ENCODE measurements around the gene CCL13.

CCL13 gene

DNA sequence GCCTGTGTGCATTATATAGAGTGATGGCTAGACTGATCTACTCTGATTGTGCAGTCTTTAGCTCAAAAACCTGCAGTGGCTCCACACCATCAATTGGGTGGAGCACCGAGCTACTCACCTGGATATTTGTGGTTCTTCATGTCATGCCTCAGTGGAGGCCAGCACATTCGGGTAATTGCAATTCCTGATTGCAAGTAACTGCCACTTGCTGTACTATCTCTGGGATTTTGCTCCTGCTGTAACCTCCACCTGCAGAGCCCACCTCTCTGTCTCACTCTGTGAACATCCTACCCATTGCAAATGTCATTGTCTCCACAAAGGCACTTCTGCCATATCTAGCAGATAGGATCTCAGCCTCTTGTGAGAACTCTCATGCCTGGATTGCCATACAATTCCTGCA is 8.5 kb downstream of the CCL13 start:
- DNase-seq = no peak

- DNase-seq = no peak
Observed at GRCh38 chr17:34365340-34365739, 9.1 kb downstream of the CCL13 start.

DNA sequence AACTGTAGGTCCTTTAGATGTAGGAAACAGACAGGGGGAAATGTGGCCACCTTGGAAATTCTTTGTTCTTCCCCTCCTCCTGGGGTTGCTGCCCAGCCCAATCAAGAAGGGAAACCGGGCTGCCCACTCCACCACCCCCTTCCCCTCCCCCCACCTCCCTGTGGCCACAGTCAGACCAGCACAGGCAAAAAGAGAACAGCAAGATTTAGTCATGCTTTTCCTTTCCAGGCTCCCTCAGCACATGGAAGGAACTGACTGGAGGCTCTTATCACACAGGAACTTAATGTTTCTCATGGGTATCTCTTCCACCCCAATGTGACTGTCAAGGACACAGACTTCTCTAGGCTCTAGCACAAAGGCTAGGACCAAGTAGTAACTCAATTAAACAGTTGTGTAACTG is 9.7 kb downstream of the CCL13 start:
- DNase-seq = no peak

DNA sequence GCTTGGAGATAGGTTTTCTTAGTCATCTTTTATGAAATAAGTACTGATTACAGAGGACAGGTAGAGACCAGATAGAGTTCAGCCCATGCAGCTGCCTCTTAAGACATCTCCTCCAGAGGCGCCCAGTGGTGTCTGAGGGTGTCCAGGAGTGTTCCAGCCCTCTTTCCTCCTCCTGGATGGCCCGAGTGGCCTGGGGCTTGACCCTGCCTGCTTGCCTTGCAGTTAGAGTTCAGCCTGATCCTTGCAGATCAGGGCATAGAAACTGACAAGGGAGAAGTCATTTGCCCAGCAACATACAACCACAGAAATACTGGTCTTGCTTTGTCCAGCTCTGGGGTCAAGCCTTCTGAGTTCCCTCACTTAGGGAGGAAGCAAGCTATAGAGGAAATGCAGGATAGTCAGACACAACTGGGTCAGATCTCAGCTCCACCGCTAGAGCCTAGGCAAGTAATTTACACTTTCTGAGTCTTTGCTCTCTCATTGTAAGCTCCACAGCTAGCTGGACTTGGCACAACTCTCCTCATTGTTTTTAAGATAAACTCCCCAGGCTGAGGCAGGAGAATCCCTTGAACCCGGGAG is 10.3 kb downstream of the CCL13 start:
- no peak for DNase-seq

- DNase-seq = no peak
Observed at GRCh38 chr17:34367486-34368195, 11.4 kb downstream of the CCL13 start.

DNA sequence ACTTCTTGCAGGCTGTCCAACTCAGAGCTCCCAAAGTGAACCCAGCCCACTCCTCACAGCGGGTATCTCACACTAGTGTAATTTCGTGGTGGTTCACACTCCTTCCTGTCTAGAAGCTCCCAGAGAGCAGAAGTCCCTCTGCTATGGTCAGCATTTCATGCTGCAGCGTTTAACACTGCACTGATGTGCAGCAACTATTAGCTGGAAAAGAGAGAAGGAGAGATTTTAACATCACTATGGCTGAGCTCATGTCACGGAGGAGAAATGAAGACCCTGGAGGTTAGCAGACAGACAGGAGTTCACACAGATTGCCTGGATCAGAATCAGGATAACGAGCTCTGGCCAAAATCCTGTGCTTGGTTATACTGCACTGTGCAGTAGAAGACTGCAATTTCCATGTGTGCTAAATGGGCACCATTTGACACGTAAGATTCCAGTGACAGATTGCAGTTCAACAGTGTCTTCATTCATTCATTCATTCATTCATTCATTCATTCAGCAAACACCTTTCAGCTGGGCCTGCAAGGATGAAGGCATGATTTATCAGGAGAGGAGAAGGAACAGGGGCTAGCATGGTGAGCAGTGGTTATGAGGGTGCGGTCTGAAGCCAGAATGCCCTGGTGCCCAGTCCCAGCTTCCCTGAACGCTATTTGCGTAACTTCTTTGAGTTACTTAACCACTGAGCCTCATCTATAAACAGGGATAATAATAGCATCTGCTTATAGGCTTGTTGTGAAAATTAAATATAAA is 12.1 kb downstream of the CCL13 start:
- no peak for DNase-seq

DNA sequence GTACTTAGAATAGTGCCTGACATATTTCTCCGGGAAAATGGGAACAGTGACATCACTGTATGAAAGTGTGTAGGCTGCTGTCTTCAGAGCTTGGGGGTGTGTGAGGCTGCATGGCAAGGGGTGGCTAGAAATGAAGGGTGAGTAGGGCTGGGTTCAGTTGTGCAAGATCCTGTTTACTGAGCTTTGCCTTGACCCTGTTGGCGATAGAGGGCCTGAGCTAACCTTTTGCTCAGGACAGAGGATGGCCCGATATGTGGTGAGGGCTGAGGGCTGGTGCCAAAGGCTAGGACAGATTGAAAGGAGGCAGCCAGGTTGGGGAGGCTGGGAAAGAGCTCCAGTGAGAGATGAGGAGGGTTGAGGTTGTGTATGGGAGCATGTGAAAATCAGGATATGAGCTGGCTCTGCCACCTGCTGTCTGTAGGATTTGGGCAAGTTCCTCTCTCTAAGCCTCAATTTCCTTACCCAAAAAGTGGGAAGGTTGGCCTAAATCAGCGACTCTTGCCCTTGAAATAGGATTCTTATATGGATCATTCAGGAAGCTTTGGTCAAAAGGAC is 12.7 kb downstream of the CCL13 start:
- no peak for DNase-seq

DNA sequence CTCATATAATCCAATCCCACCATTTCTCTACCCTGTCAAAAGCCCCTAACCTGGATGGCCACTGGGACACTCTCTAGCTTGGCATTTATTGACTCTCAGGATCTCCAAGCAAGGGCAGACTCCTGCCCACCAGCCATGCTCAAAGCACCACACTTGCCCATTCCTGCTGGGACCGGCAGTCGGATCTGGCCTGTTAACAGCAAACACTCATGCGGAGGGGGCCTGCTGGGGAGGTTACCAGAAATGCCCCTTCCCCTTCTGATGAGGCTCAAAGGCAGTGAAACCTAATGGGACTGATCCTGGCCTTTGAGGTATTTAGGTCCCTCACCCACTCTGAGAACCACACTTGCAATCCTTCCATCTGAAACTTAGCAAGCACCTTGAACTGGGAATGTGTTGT is 13.3 kb downstream of the CCL13 start:
- no peak for DNase-seq

DNA sequence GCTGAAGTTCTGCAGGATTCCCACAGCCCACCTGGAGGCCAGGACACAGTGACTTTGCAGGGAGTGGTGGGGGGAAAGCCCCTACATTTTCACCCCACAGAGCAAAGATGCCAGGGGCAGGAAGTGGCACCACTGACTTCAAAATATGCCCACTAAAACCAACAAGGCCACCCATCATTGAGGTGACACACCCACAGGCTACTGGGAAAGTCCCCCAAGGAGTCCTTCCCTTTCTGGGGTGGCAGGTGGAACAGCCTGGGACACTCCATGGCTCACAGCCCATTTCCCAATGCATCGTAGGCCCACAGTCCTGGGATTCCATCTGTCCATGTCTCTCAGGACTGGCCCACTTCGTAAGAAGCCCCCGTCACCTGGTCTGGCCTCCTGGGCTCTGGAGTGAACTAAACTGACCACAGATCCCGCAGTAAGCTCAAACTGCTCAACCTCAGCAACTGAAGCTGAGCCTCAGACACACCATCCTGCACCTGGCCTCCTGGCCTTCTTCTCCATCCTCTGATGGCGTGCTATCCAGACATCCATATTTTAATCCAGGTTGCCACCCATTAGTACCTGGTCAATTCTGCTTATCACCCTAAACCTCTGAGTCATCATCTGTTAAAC is 14.2 kb downstream of the CCL13 start:
- DNase-seq = no peak

DNA sequence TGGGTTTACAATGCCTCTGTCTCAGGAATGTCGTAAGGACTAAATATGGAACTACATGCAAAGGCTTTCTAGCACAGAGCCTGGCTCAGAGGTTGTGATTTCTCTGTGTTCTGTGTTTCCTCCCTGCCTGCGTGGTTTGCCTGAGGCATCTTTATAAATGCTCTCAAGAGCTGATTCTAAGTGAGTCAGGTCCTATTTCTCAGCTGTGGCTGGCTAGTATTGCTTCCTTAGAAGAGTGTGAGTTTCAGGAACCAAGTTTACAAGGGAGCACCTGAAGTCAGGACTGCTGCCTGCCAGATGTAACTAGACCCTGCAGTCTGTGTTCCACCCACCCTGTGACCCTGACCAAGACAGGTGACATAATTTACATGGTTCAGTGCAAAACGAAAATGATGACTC is 14.7 kb downstream of the CCL13 start:
- no peak for DNase-seq

DNA sequence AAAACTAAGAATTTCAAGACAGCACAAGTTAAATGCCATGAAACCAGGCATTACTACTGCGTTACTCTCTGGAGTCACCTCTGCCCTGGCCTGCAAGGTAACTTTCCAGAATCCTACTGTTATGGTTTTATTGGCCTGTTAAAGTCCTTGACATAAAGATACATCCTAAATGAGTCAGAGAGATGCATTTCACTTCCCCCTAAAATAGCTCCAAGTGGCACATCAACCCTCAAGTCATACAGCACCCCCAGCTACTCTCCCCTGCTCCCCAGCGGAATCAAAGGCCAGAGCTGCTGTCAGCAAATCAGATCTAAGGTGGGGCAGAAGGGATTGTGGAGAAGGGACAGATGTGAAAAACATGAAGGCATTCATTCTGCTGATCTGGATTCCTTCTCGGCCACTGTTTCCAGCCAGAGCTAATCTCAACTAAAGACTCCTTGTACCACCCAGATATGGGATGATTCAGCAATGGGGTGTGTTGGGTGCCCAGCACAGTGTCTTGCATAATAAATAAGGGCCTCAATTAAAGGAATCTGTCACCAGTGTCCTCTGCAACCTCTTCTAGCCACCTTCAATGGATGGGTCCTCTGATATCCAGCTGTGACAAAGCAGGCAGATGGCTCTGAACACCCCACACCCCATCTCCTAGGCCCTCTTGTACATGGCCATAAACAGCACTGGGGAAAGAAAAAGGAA is 15.3 kb downstream of the CCL13 start:
- no peak for DNase-seq

DNA sequence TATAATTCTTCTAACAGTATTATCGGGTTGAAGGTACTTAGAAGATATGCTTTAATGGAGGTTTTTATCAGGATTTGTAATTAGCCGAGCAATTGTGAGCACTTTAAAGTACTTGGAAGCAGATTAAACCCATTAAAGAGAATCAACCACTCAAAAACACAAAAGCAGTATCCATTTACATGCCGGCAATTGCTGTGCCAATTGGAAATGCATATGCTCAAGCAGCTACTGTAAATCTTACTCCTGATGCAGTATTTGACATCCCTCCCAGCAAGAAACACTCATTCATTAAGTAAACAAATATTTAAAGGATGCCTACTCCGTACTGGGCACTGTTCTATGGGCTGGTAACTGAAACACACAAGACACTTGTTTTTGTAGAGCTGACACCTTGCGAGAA is 18.2 kb downstream of the CCL13 start:
- no peak for DNase-seq

- DNase-seq = no peak
Observed at GRCh38 chr17:34375426-34375997, 19.2 kb downstream of the CCL13 start.

DNA sequence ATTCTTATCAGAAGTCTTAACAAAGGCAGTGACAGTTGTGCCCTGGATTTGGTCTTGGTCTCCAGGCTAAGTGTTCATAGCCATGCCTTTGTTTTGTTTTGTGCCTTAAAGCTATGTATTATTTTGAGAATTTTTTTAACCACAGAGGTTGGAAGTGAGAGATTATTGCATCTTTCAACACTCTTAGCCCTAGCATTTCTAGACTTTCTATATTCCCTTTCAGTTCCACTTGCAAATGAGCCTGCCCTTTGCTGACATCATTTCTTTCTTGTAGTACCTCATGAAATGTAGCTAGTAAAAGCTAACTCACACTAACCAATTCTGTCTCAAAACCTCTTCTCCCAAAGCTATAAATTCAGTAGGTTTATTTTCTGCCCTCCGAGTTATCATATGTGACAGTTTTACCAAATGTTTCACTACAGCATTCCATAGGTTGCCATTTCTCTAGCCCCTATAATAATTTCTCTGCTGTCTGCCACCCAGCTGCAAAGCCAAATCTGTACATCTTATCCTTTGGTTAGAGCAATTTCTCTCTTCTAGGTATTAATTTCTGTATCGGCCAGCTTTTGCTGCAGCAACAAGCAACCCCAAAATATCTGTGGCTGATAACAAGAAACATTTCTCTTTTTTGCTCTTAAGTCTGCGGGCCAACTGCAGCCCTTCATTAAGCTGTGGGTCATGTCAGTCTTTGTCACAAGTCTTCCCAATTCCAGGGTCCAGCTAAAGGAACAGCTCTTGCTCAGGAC is 21.0 kb downstream of the CCL13 start:
- no peak for DNase-seq

DNA sequence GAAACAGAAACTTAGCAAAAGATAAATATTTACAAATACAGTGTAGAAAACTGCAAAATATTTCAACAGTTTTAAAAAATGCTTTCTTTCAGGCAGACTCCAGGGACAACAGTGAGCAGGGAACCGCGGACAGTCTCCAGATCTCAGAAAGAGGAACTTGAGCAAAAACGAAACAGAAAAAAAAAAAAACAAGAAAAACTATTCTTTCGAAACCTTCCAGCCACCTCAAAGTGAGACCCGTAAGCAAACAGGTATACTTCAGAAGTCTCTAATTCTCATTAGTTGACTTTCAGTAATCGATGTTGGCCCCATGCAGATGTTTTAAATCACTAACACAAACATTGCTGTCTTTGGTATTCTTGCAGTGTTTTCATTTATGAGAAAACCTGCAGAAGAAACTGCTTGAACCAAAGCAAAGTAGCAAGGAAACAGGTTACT is 22.4 kb downstream of the CCL13 start:
- no peak for DNase-seq

GRCh38 chr17:34379868-34380267 is 23.6 kb downstream of the CCL13 start:
- no peak for DNase-seq

DNA sequence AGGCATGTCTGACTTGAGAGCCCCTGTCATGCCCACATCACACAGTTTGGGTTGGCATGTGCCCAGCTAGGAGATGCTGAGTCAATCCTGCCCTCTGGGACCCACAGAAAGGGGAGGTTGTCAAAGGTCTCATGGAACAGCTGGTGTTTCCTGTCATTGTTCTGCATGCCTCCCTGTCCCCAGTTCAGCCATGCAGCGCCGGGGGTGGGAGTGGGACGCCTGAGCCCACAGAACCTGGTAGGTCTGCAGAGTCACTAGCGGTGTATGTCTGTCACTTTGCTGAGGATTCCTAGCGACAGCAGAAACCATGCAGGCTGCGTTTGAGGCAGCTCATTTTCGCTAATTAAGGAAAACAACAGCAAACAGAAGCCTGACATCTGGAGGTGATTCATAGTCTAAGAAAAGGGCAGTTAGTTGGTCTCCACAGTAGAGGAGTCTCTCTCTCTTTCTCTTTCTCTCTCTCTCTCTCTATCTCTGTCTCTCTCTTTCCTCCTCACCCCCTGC is 26.4 kb downstream of the CCL13 start:
- no peak for DNase-seq

- DNase-seq = no peak
Observed at GRCh38 chr17:34383216-34383615, 26.9 kb downstream of the CCL13 start.

- DNase-seq = no peak
Observed at GRCh38 chr17:34384271-34384670, 28.0 kb downstream of the CCL13 start.

- no peak for DNase-seq
Observed at GRCh38 chr17:34384822-34385605, 28.7 kb downstream of the CCL13 start.

DNA sequence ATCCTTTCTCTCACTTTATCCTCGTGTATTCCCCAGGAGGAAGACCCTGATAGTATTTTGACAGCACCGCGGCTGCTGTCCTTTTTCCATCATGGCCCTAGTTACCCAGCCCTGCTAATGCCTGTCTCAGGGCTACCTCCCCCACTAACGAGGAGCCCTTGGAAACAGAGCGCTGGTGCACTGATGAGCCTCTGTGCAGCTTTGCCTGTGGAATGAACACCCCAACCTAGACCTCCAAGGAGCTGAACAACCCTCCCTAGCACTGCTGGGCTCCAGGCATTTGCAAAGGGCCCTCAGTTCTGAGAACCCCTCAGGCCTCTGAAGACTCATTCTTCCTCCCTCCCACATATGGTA is 30.0 kb downstream of the CCL13 start:
- DNase-seq = no peak
